HEK293T (cell line): ENCODE data around the gene FCRLA.
A peak's percentile ranks its signal among the peaks of the same experiment; 100 is the strongest.

Source experiments
- FOXA1 ChIP-seq: fragments of 450-650 bp; IDR thresholded peaks from 2 replicates; pipeline ENCODE4 v1.6.1; 2016; ENCODE audit warnings: mild to moderate bottlenecking
- FOXK2 ChIP-seq: fragments of 450-650 bp; IDR thresholded peaks from 2 replicates; pipeline ENCODE4 v1.6.1; 2016; ENCODE audit warnings: mild to moderate bottlenecking
- FOXM1 ChIP-seq: fragments of 450-650 bp; IDR thresholded peaks from 2 replicates; pipeline ENCODE4 v1.6.1; 2017; ENCODE audit warnings: mild to moderate bottlenecking, borderline replicate concordance
- L3MBTL2 ChIP-seq: fragments of 450-650 bp; conservative IDR thresholded peaks from 2 replicates; pipeline ENCODE4 v1.6.1; 2016; ENCODE audit warnings: mild to moderate bottlenecking
- TARDBP ChIP-seq: fragments of 450-650 bp; IDR thresholded peaks from 2 replicates; pipeline ENCODE4 v1.6.1; 2016
- ZNF384 ChIP-seq: fragments of 450-650 bp; IDR thresholded peaks from 2 replicates; pipeline ENCODE4 v1.6.1; 2016

DNA sequence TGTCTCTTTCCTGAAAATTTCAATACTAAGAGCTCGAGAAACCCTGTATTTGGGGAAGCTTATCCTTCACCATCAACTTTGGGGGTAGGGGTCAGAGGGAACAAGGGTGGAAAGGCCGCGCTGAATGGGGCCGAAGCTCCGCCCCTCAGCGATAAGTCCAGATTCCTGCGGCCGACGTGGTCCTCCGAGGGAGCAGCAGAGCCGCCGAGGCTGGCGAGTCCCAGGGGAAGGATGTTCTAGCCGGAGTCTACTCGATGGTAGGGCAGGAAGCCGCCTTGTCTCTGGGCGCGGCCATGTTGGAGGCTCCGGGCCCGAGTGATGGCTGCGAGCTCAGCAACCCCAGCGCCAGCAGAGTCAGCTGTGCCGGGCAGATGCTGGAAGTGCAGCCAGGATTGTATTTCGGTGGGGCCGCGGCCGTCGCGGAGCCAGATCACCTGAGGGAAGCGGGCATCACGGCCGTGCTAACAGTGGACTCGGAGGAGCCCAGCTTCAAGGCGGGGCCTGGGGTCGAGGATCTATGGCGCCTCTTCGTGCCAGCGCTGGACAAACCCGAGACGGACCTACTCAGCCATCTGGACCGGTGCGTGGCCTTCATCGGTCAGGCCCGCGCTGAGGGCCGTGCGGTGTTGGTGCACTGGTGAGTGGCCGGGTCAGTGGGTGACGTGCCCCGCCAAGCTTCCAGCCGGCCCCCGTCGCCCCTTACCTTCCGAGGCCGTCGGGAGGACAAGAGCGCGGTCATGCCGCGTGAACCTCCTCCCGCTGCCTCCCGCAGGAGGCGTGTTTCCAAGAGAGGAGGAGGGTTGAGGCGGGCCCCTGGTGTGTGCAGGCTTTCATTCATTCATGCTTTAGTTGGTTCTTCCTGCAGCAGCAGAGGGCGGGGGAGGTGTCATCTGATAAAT lies 42.7 kb downstream of the FCRLA start, which contains the start of gene DUSP12:
- TF ChIP-seq FOXM1: no peak
- no peak for TF ChIP-seq ZNF384
- TF ChIP-seq FOXA1: no peak
- TF ChIP-seq L3MBTL2: peak; percentile 95
- TF ChIP-seq TARDBP: no peak
- no peak for TF ChIP-seq FOXK2
